A673 (cell line): Measurements from ENCODE around the gene TMEM167A. TPM values are rescaled to one million over a fixed set of nuclear protein-coding genes. Genes with fewer than 3 reads are reported as not detected.
"Not testable (repeated sequence)": the region's sequence is repeated elsewhere in the genome, so short reads cannot be mapped to it uniquely, and the experiment has no call there.

ENCODE experiments used
- BruUV-seq: library from RNA; stranded (reverse); fragments of 400-500 nt; replicated peaks from 2 replicates; lab custom pipeline; 2021; lab: Mats Ljungman, UMichigan
- CTCF ChIA-PET: fragments of 300-600 bp; sonication (Branson Sonifier 250); formaldehyde crosslinking; loops from one replicate; lab custom pipeline; 2022; ENCODE audit warnings: antibody characterized with exemption; lab: Charles Lee
- POLR2A ChIA-PET: fragments of 300-600 bp; sonication (Branson Sonifier 250); formaldehyde crosslinking; loops from one replicate; lab custom pipeline; 2022; ENCODE audit warnings: antibody characterized with exemption; ENCODE audit not compliant: low non-redundant PET; lab: Charles Lee
- DNase-seq: peaks from one replicate; pipeline ENCODE4 v3.0.0-alpha.2; 2015; ENCODE audit warnings: low spot score
- H3K27ac ChIP-seq: fragments of 200-600 bp; sonication (generic); 2 replicates; pipeline ENCODE4 v1.5.1; 2016; ENCODE audit warnings: mixed run types, low read depth, mild to moderate bottlenecking, mixed read lengths, antibody characterized with exemption, low read length; ENCODE audit not compliant: poor library complexity, severe bottlenecking
- H3K27me3 ChIP-seq: fragments of 200-600 bp; sonication (generic); replicated peaks from 2 replicates; pipeline ENCODE4 v1.6.1; 2017; ENCODE audit warnings: mixed run types, low read depth, mild to moderate bottlenecking, mixed read lengths, antibody characterized with exemption, low read length; ENCODE audit not compliant: insufficient read depth, poor library complexity
- H3K36me3 ChIP-seq: fragments of 200-600 bp; sonication (generic); 2 replicates; pipeline ENCODE4 v1.6.1; 2016; ENCODE audit warnings: mixed run types, mild to moderate bottlenecking, mixed read lengths, antibody characterized with exemption, low read length; ENCODE audit not compliant: insufficient read depth, poor library complexity, severe bottlenecking
- H3K4me1 ChIP-seq: fragments of 200-600 bp; sonication (generic); 2 replicates; pipeline ENCODE4 v1.6.1; 2017; ENCODE audit warnings: mixed run types, mild to moderate bottlenecking, mixed read lengths, antibody characterized with exemption, low read length; ENCODE audit not compliant: insufficient read depth, poor library complexity, severe bottlenecking
- H3K4me3 ChIP-seq: fragments of 200-600 bp; sonication (generic); 2 replicates; pipeline ENCODE4 v1.5.1; 2016; ENCODE audit warnings: low read depth, mixed run types, mild to moderate bottlenecking, mixed read lengths, low read length; ENCODE audit not compliant: poor library complexity, severe bottlenecking
- H3K9me3 ChIP-seq: fragments of 200-600 bp; sonication (generic); 2 replicates; pipeline ENCODE4 v1.6.1; 2016; ENCODE audit warnings: mixed run types, low read depth, mild to moderate bottlenecking, mixed read lengths, antibody characterized with exemption, low read length; ENCODE audit not compliant: poor library complexity, severe bottlenecking
- EZH2 ChIP-seq: fragments of 200-600 bp; sonication (generic); IDR thresholded peaks from 2 replicates; pipeline ENCODE4 v1.6.1; 2017; ENCODE audit warnings: borderline replicate concordance, low read depth, mild to moderate bottlenecking, mixed read lengths, antibody characterized with exemption, low read length; ENCODE audit not compliant: poor library complexity, severe bottlenecking
- intact Hi-C: fragments of 100-400 bp; cut with micrococcal nuclease; formaldehyde crosslinking; loops from one replicate; pipeline ENCODE4 v1.10.0; 2022; ENCODE audit not compliant: unreplicated experiment
- total RNA-seq: library from RNA; stranded (reverse); gene quantifications from 2 replicates; pipeline ENCODE4 v1.2.3, GENCODE V29; 2021
- TF ChIP-seq, protein P1 (sequence below): fragments of 300-800, 200-600 bp; sonication (generic); conservative IDR thresholded peaks from 2 replicates; pipeline ENCODE4 v1.5.1; 2017; ENCODE audit warnings: low read depth, mild to moderate bottlenecking, antibody characterized with exemption, low read length, moderate library complexity, mixed read lengths

TMEM167A gene
- total RNA-seq, 1 experiment from 2014 or later, result 90.5 TPM

DNA sequence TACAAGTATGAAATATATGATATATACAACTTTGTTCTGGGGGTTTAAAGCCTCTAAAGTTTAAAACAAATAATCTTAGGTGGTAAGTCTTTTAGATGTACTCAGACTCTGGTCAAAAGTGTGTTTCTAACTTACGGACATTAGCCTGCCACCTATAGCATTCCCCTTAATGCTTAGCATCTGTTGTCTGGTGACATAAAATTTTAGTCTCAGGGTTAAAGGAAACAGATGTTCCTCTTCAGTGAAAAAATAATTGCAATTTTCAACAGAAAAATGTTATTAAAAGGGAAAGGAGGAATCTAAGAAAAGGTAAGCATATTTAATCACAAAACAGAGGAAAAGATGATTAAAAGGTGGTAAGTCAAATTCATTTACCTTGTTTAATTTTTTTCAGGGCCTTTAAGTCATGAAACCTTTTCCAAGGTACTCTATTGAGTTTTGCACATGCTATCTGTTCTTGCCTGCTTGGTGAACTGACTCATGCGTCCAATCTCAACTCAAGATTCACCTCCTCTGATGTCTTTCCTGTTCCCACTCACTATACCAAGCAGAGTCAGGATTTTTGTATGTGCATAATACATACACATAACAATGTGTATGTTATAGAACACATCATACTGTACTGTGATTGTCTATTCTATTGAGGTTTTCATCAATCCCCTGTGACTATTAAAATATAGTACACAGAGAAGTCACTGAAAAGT is 7.9 kb downstream of the TMEM167A start:
- CTCF ChIA-PET, result no interaction called here
- no TSS peak for BruUV-seq

DNA sequence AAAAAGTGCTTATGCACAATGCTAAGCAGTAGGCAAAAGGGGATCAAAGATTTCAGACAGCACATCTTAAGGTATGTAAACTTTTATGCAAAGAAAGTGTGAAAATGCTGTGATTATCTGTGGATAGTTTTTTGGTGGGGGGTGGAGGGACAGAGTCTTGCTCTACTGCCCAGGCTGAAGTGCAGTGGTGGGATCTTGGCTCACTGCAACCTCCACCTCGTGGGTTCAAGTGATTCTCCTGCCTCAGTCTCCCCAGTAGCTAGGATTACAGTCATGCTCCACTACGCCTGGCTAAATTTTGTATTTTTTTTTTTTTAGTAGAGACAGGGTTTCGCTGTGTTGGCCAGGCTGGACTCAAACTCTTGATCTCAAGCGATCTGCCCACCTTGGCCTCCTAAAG is 9.8 kb downstream of the TMEM167A start:
- intact Hi-C loops, H3K27me3 ChIP-seq, BruUV-seq, H3K27ac ChIP-seq, H3K9me3 ChIP-seq, CTCF ChIA-PET, H3K4me1 ChIP-seq, H3K36me3 ChIP-seq, H3K4me3 ChIP-seq, DNase-seq: not testable (repeated sequence)
- POLR2A ChIA-PET, result interaction anchor here (0.7 kb wide), 1 partner anchor 292 kb away, joined by 3 read pairs; no protein-coding TSS in a partner anchor

More for the DNA sequence above, 7.9 kb downstream of the TMEM167A start:
- Histone ChIP-seq H3K9me3 (no peaks in the 10 kb centered on the region), H3K4me3 (no peak overlapping the region), H3K4me1 (peaks cover 5% of the 10 kb centered on the region), H3K27me3 (no peaks in the 10 kb centered on the region), H3K36me3 (no peaks in the 10 kb centered on the region), H3K27ac (no peak overlapping the region)
- POLR2A ChIA-PET, result no interaction called here
- DNase-seq, result no peak
- intact Hi-C loops, result no loop called here
- TF ChIP-seq EZH2, result no peak
- TF ChIP-seq, protein P1, sequence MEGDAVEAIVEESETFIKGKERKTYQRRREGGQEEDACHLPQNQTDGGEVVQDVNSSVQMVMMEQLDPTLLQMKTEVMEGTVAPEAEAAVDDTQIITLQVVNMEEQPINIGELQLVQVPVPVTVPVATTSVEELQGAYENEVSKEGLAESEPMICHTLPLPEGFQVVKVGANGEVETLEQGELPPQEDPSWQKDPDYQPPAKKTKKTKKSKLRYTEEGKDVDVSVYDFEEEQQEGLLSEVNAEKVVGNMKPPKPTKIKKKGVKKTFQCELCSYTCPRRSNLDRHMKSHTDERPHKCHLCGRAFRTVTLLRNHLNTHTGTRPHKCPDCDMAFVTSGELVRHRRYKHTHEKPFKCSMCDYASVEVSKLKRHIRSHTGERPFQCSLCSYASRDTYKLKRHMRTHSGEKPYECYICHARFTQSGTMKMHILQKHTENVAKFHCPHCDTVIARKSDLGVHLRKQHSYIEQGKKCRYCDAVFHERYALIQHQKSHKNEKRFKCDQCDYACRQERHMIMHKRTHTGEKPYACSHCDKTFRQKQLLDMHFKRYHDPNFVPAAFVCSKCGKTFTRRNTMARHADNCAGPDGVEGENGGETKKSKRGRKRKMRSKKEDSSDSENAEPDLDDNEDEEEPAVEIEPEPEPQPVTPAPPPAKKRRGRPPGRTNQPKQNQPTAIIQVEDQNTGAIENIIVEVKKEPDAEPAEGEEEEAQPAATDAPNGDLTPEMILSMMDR, result no peak

- intact Hi-C loops, result no loop called here
- H3K27me3 ChIP-seq, result no peaks in the 10 kb centered on the region
- peaks cover 5% of the 10 kb centered on the region for H3K36me3 ChIP-seq
- TF ChIP-seq, protein P1, result no peak
- TF ChIP-seq EZH2, result no peak
- ChIA-PET POLR2A (no interaction called here), CTCF (no interaction called here)
- no peaks in the 10 kb centered on the region for H3K9me3 ChIP-seq
- no peak for DNase-seq
- no TSS peak for BruUV-seq
- H3K4me1 ChIP-seq, result peaks cover 5% of the 10 kb centered on the region
- no peak overlapping the region for H3K27ac ChIP-seq
- H3K4me3 ChIP-seq, result no peak overlapping the region
Measured at GRCh38 chr5:83066548-83067110, 10.6 kb downstream of the TMEM167A start.
